CD14-positive monocyte (primary cell): ENCODE data around the gene DOCK1. TPM values are rescaled to one million over a fixed set of nuclear protein-coding genes. Genes with fewer than 3 reads are reported as not detected.

Experiments
- DNase-seq, 3 donors: peaks; one replicate each; pipeline ENCODE4 v3.0.0-alpha.2; 2011 to 2022
- H2AFZ ChIP-seq: 2 replicates; pipeline ENCODE4 v1.6.0; 2012; ENCODE audit warnings: mild to moderate bottlenecking, low read depth, low read length, inconsistent platforms; ENCODE audit not compliant: insufficient read depth, poor library complexity, severe bottlenecking
- H3K27ac ChIP-seq, 2 donors: 1 replicate in 1 of 2; 2 replicates in 1 of 2; pipeline ENCODE4 v1.5.1; 2012 to 2013; ENCODE audit warnings: low read length in 2 of 2, control low read depth in 1 of 2, inconsistent platforms in 1 of 2, low read depth in 1 of 2, mild to moderate bottlenecking in 1 of 2
- H3K27me3 ChIP-seq, 2 donors: one replicate each; pipeline versions ENCODE4 v1.6.0 to v1.6.1; 2011 to 2013; ENCODE audit warnings: low read length in 2 of 2; ENCODE audit not compliant: control insufficient read depth in 2 of 2, insufficient read depth in 2 of 2
- H3K36me3 ChIP-seq, 2 donors: replicated peaks in 1 of 2; 1 replicate in 1 of 2; 2 replicates in 1 of 2; pipeline versions ENCODE4 v1.5.1 to v1.6.1; 2012 to 2013; ENCODE audit warnings: low read length in 2 of 2, control low read depth in 1 of 2, inconsistent platforms in 1 of 2, mild to moderate bottlenecking in 1 of 2; ENCODE audit not compliant: insufficient read depth in 2 of 2, control insufficient read depth in 1 of 2
- H3K4me1 ChIP-seq, 2 donors: 1 replicate in 1 of 2; 2 replicates in 1 of 2; pipeline versions ENCODE4 v1.5.1 to v1.6.1; 2012 to 2013; ENCODE audit warnings: low read length in 2 of 2, control low read depth in 1 of 2, inconsistent platforms in 1 of 2, mild to moderate bottlenecking in 1 of 2, moderate library complexity in 1 of 2; ENCODE audit not compliant: insufficient read depth in 2 of 2, control insufficient read depth in 1 of 2
- H3K4me2 ChIP-seq: replicated peaks from 2 replicates; pipeline ENCODE3; 2012; ENCODE audit warnings: low read length, moderate library complexity, mild to moderate bottlenecking; ENCODE audit not compliant: poor library complexity, severe bottlenecking; ENCODE audit errors: extremely low read depth
- H3K4me3 ChIP-seq, 3 experiments: fragments of 200-600 bp in 1 of 3; sonication (generic) in 1 of 3; replicated peaks in 1 of 3; 1 replicate in 2 of 3; 2 replicates in 1 of 3; pipeline ENCODE4 v1.5.1; 2011 to 2013; ENCODE audit warnings: low read length in 3 of 3, mild to moderate bottlenecking in 3 of 3, control low read depth in 2 of 3, low read depth in 2 of 3, inconsistent platforms in 1 of 3, moderate library complexity in 1 of 3
- H3K79me2 ChIP-seq: 2 replicates; pipeline ENCODE4 v1.6.0; 2012; ENCODE audit warnings: mild to moderate bottlenecking, control low read depth, inconsistent platforms, low read length, moderate library complexity; ENCODE audit not compliant: insufficient read depth
- H3K9ac ChIP-seq: 2 replicates; pipeline ENCODE4 v1.6.0; 2017; ENCODE audit warnings: low read length, mild to moderate bottlenecking; ENCODE audit not compliant: insufficient read depth, poor library complexity, severe bottlenecking
- H3K9me3 ChIP-seq, 2 donors: replicated peaks in 1 of 2; 1 replicate in 1 of 2; 2 replicates in 1 of 2; pipeline versions ENCODE4 v1.5.1 to v1.6.1; 2012 to 2013; ENCODE audit warnings: low read length in 2 of 2, control low read depth in 1 of 2; ENCODE audit not compliant: control insufficient read depth in 1 of 2, insufficient read depth in 1 of 2
- H4K20me1 ChIP-seq: 2 replicates; pipeline ENCODE4 v1.6.0; 2012; ENCODE audit warnings: mild to moderate bottlenecking, low read length, control low read depth, moderate library complexity; ENCODE audit not compliant: insufficient read depth
- H3K27ac Mint-ChIP-seq, 7 donors: one replicate each; pipeline ENCODE4 v1.8.0; 2020; ENCODE audit warnings: mild to moderate bottlenecking in 7 of 7, mixed read lengths in 7 of 7, moderate library complexity in 6 of 7, inconsistent platforms in 2 of 7
- H3K27me3 Mint-ChIP-seq, 3 donors: one replicate each; pipeline ENCODE4 v1.8.0; 2021 to 2022; ENCODE audit warnings: low read depth in 3 of 3, mild to moderate bottlenecking in 3 of 3, mixed read lengths in 3 of 3, moderate library complexity in 3 of 3, inconsistent platforms in 1 of 3
- H3K36me3 Mint-ChIP-seq, 2 donors: one replicate each; pipeline ENCODE4 v1.8.0; 2020; ENCODE audit warnings: mixed read lengths in 2 of 2, inconsistent platforms in 1 of 2, mild to moderate bottlenecking in 1 of 2
- H3K4me1 Mint-ChIP-seq: one replicate; pipeline ENCODE4 v1.8.0; 2020; ENCODE audit warnings: mild to moderate bottlenecking, mixed read lengths
- H3K4me3 Mint-ChIP-seq, 2 donors: one replicate each; pipeline ENCODE4 v1.8.0; 2020; ENCODE audit warnings: mild to moderate bottlenecking in 2 of 2, mixed read lengths in 2 of 2, moderate library complexity in 1 of 2
- H3K9me3 Mint-ChIP-seq, 7 donors: one replicate each; pipeline ENCODE4 v1.8.0; 2020 to 2022; ENCODE audit warnings: mixed read lengths in 7 of 7, mild to moderate bottlenecking in 6 of 7, moderate library complexity in 6 of 7, inconsistent platforms in 2 of 7
- CTCF ChIP-seq: fragments of 200-600 bp; IDR thresholded peaks from one replicate; pipeline ENCODE4 v1.8.0; 2022; ENCODE audit warnings: antibody characterized with exemption, mild to moderate bottlenecking
- WGBS: methylation state at CpG from one replicate; pipeline ENCODE4 v1.1.5; 2013; ENCODE audit warnings: missing lambda C conversion rate; ENCODE audit not compliant: insufficient coverage; 5-methylcytosine and 5-hydroxymethylcytosine counted together
- intact Hi-C, 2 donors: fragments of 100-400 bp; cut with micrococcal nuclease; formaldehyde crosslinking; loops; one replicate each; pipeline versions ENCODE4 v1.15.0 to v1.15.1; 2023
- polyA plus RNA-seq, 3 donors: library from polyadenylated mRNA; depleted of rRNA in 1 of 3; unstranded in 2 of 3; stranded (reverse) in 1 of 3; fragments of 300-500 nt in 2 of 3; fragments of >200 nt in 1 of 3; fragmentation: Illumina TruSeq in 2 of 3; gene quantifications; 1 replicate in 2 of 3; 2 replicates in 1 of 3; pipeline ENCODE4 v1.2.3, GENCODE V29; 2012 to 2021

The DOCK1 gene
- polyA plus RNA-seq, 3 donors: 0.31 to 0.35 TPM; not detected in 1

GRCh38 chr10:127325506-127325905, 420.3 kb downstream of the DOCK1 start:
- Histone ChIP-seq H3K4me2 (no peak overlapping the region), H3K79me2 (no peaks in the 10 kb centered on the region), H3K4me3 (no peak overlapping the region), H3K27ac (no peak overlapping the region), H3K27me3 (no peaks in the 10 kb centered on the region), H2AFZ (no peak overlapping the region), H4K20me1 (no peaks in the 10 kb centered on the region), H3K9ac (no peak overlapping the region), H3K4me1 (no peaks in the 10 kb centered on the region), H3K36me3 (no peaks in the 10 kb centered on the region), H3K9me3 (no peaks in the 10 kb centered on the region)
- Mint-ChIP-seq H3K36me3 (no peaks in the 10 kb centered on the region), H3K4me1 (no peaks in the 10 kb centered on the region), H3K27ac (no peak overlapping the region), H3K9me3 (peaks cover 0 to 7% (median 0%) of the 10 kb centered on the region in 7 donors), H3K4me3 (no peak overlapping the region), H3K27me3 (peaks cover 0 to 2% (median 0%) of the 10 kb centered on the region in 3 donors)
- intact Hi-C loops: no loop called here
- TF ChIP-seq CTCF: no peak
- WGBS: 93% methylated on average over 2 of the region's 5 CpGs
- no peak for DNase-seq

GRCh38 chr10:127326883-127327282, 421.7 kb downstream of the DOCK1 start:
- Histone ChIP-seq H3K79me2 (no peaks in the 10 kb centered on the region), H3K9ac (no peak overlapping the region), H3K27me3 (no peaks in the 10 kb centered on the region), H3K27ac (no peak overlapping the region), H3K4me1 (no peaks in the 10 kb centered on the region), H3K36me3 (no peaks in the 10 kb centered on the region), H3K4me2 (no peak overlapping the region), H3K9me3 (no peaks in the 10 kb centered on the region), H2AFZ (no peak overlapping the region), H4K20me1 (no peaks in the 10 kb centered on the region), H3K4me3 (no peak overlapping the region)
- Mint-ChIP-seq H3K9me3 (peaks cover 0 to 4% (median 0%) of the 10 kb centered on the region in 7 donors), H3K4me1 (no peaks in the 10 kb centered on the region), H3K27me3 (peaks cover 0 to 2% (median 0%) of the 10 kb centered on the region in 3 donors), H3K36me3 (no peaks in the 10 kb centered on the region), H3K4me3 (no peak overlapping the region), H3K27ac (no peak overlapping the region)
- no peak for TF ChIP-seq CTCF
- DNase-seq: no peak
- 67% methylated on average over 1 of the region's 3 CpGs for WGBS
- intact Hi-C loops: no loop called here
